GM19239 (cell line): ENCODE measurements around the gene CHURC1.

ENCODE experiments used
- DNase-seq: peaks from one replicate; pipeline ENCODE4 v3.0.0; 2011; ENCODE audit warnings: low spot score; ENCODE audit not compliant: insufficient read length
- FAIRE-seq: peaks from 2 replicates; lab custom pipeline; 2011; peaks lifted over from hg19 to GRCh38; lab: Jason Lieb, UNC

Gene CHURC1

GRCh38 chr14:64953661-64954060 is 39.4 kb downstream of the CHURC1 start:
- no peak for FAIRE-seq
- DNase-seq: no peak

GRCh38 chr14:64954491-64955240 is 40.4 kb downstream of the CHURC1 start:
- DNase-seq (no peak), FAIRE-seq (no peak)

GRCh38 chr14:64955297-64955696 is 41.0 kb downstream of the CHURC1 start:
- DNase-seq: no peak
- no peak for FAIRE-seq

- no peak for FAIRE-seq
- DNase-seq: no peak
Observed at GRCh38 chr14:64956697-64957406, 42.6 kb downstream of the CHURC1 start.

GRCh38 chr14:64958201-64958600 is 43.9 kb downstream of the CHURC1 start:
- DNase-seq: no peak
- no peak for FAIRE-seq

- DNase-seq: no peak
- no peak for FAIRE-seq
Observed at GRCh38 chr14:64958743-64959142, 44.5 kb downstream of the CHURC1 start.

GRCh38 chr14:64960762-64961276 is 46.6 kb downstream of the CHURC1 start:
- DNase-seq (no peak), FAIRE-seq (no peak)

- no peak for DNase-seq
- FAIRE-seq: no peak
Observed at GRCh38 chr14:64963611-64964010, 49.4 kb downstream of the CHURC1 start.

GRCh38 chr14:64965356-64966000 is 51.2 kb downstream of the CHURC1 start:
- no peak for FAIRE-seq
- no peak for DNase-seq

- FAIRE-seq (no peak), DNase-seq (no peak)
Observed at GRCh38 chr14:64966976-64967375, 52.7 kb downstream of the CHURC1 start.

GRCh38 chr14:64968167-64968566 is 53.9 kb downstream of the CHURC1 start:
- DNase-seq (no peak), FAIRE-seq (no peak)

GRCh38 chr14:64968651-64969050 is 54.4 kb downstream of the CHURC1 start:
- no peak for FAIRE-seq

GRCh38 chr14:64970041-64970440 is 55.8 kb downstream of the CHURC1 start:
- DNase-seq: no peak
- no peak for FAIRE-seq

More at GRCh38 chr14:64968651-64969050, 54.4 kb downstream of the CHURC1 start:
- DNase-seq: no peak

GRCh38 chr14:64970776-64971477 is 56.7 kb downstream of the CHURC1 start:
- no peak for FAIRE-seq
- DNase-seq: no peak

- DNase-seq: no peak
- FAIRE-seq: no peak
Observed at GRCh38 chr14:64971491-64971942, 57.3 kb downstream of the CHURC1 start.

GRCh38 chr14:64971943-64972791 is 57.9 kb downstream of the CHURC1 start, which contains the start of gene RAB15:
TSS of gene RAB15 (minus strand) at chr14:64972336. CDS start at chr14:64972076, 260 bp downstream.
- no peak for FAIRE-seq

GRCh38 chr14:64973026-64973442 is 58.8 kb downstream of the CHURC1 start:
- FAIRE-seq: no peak
- DNase-seq: no peak

More at GRCh38 chr14:64971943-64972791, 57.9 kb downstream of the CHURC1 start, which contains the start of gene RAB15:
- peak; percentile 60 for DNase-seq

GRCh38 chr14:64973826-64974225 is 59.6 kb downstream of the CHURC1 start:
- FAIRE-seq: no peak
- DNase-seq: no peak

- DNase-seq (no peak), FAIRE-seq (no peak)
Observed at GRCh38 chr14:64974563-64974962, 60.3 kb downstream of the CHURC1 start.
